ENCODE data around the gene CCT5.
"Not testable (repeated sequence)": the region's sequence is repeated elsewhere in the genome, so short reads cannot be mapped to it uniquely, and the experiment has no call there.

The CCT5 gene

DNA sequence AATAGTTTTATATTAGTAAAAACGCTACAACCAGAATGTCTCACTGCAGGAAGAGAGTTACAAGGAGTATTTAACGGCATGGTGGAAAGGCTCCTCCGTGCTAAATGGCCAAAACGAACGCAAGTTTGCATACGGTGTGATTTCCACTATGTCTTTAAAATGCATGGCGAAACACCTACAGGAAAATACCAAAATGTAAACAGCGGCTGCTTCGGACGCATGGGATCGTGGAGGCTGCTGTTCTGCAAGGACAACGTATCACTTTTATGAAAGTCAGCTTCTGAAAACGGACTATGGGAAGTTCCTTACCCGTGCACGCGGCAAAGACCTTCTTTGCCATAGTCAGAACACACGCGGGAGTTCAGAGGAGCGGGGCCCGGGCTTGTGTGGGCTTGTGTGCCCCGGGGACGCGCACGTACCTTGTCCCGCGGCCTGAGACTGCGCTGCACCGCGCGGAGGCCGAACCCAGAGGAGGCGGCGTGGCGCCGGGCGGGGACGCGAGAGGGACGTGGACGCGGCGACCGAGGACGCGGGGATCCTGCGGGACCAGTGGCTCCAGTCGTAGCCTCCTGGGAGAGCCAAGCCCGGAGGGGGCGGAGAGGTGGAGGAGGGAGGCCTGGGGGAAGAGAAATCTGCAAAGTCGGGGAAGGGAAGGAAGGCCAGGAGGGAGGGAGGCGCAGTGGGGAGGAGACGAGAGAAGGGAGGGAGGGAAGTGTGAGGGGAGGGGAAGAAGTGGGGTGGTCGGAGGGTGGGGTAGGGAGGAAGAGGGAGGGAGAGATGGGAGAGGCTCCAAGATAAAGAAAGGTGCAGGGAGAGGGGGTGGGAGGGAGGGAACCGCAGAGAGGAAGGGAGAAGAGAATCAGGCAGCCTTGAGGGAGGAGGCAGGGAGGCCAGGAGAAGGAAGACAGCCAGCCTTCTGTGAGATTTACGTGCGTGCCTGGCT lies 57.4 kb downstream of the CCT5 start, which contains the start of gene CMBL:
TSS of gene CMBL (minus strand) at position 697 of the 943 bp plus-strand sequence. CDS start 17,140 bp downstream, outside the sequence.
- FAIRE-seq = peak; percentile 23
- peak; percentile 73 for DNase-seq (ENCODE audit: insufficient read length, low spot score)
- TF ChIP-seq POLR2A (IDR thresholded peaks at IDR 0.05; ENCODE audit: low read depth, low read length) = peak; percentile 70

DNA sequence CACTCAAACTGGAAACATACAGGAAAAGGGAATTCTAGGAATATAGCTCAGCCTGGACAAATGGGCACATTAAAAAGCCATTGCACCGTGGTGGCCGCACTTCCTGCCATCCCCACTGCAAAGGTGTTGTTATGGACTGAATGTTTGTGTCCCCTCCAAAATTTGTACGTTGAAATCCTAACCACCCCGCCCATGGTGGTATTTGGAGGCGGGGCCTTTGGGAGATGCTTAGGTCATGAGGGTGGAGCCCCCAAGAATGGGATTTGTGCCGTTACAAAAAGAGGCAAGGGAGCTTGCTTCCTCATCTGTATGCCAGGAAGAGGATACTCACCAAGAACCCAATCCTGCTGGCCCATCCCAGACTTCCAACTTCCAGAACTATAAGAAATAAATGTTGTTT lies 58.8 kb downstream of the CCT5 start:
- no peak for TF ChIP-seq POLR2A (IDR thresholded peaks at IDR 0.05; ENCODE audit: low read depth, low read length)
- FAIRE-seq = no peak
- DNase-seq (ENCODE audit: insufficient read length, low spot score) = no peak

DNA sequence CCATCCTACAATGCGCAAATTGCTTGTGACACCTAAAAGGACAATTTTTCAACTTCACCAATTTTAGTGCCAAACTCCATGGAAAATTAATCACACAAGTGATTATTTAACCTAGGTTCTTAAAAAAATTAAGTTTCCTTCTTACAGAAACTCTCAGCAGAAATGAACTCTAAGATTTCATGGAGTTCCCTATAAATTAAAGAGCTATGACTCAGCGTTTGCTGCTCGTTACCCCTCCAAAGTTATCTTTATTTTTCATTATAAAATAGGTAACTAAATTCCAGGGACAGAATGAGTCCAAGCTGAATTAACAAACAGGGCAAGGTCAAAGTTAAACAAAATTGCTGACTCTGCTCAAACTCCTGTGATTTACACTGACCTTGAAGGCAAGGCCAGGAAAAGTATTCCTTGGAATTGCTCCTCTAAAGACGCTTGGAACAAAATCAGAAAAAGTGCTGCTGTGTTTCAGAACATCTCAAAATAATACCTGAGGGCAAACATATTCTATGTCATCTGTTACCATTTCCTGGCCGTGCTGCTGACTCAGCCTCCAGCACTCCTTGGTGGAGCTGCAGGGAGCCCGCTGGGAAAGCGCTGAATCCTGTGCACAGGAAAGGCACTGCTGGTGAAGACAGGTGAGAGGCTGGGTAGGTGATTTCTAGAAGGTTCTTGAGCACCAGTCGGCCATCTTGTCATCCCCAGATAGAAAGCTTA lies 60.1 kb downstream of the CCT5 start:
- FAIRE-seq (peak; percentile 87), DNase-seq (ENCODE audit: insufficient read length, low spot score) (peak; percentile 81)

DNA sequence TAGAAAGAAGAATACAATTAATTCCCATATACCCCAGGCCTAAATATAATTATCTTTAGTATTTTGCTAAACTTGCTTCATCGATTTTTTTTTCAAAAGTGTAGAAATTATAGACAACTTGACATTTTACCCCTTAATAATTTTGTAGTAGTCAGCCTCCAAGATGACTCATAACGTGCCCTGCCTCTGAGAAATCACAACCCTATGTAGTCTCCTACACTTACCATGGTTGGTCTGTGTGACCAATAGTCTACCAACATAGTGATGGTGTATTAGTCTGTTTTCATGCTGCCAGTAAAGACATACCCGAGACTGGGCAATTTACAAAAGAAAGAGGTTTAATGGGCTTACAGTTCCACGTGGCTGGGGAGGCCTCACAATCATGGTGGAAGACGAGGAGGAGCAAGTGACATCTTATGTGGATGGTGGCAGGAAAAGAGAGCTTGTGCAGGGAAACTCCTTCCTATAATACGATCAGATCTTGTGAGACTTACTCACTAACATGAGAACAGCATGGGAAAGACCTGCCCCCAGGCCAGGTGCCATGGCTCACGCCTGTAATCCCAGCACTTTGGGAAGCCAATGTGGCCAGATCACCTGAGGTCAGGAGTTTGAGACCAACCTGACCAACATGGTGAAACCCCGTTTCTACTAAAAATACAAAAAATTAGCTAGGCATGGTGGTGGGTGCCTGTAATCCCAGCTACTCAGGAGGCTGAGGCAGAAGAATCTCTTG lies 60.9 kb downstream of the CCT5 start:
- not testable (repeated sequence) for FAIRE-seq
- DNase-seq (ENCODE audit: insufficient read length, low spot score) = peak; percentile 46

More for the DNA sequence above, 60.1 kb downstream of the CCT5 start:
- no peak for TF ChIP-seq POLR2A (IDR thresholded peaks at IDR 0.05; ENCODE audit: low read depth, low read length)

DNA sequence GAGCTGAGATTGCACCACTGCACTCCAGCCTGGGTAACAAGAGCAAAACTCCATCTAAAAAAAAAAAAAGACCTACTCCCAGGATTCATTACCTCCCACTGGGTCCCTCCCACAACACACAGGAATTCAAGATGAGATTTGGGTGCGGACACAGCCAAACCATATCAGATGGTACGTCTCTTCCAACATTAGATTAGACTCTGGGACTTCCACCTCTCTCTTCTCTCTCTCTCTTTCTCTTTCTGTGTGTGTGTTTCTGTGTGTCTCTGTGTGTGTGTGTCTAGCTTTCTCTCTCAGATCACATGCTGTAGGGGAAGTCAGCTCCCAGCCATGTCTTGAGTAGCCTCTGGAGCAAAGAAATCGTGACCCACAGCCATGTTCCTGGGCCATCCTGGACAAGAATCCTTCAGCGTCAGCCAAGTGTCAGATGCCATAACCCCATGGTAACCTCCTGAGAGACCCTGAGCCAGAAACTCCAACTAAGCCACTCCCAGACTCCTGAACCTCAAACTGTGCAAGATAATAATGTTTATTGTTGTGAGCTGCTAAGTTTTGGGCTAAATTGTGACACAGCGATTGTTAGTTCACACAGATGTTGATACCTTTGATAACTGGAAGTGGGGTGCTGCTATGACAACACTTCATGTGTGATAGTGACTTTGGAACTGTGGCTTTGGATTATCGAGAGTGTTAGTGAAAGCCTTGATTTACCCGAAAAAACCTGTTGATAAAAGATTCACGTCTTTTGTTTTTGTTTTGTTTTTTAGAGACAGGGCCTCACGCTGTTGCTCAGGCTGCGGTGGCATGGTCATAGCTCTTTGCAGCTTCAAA lies 61.7 kb downstream of the CCT5 start:
- FAIRE-seq = no peak
- TF ChIP-seq POLR2A (IDR thresholded peaks at IDR 0.05; ENCODE audit: low read depth, low read length) = no peak
- no peak for DNase-seq (ENCODE audit: insufficient read length, low spot score)

DNA sequence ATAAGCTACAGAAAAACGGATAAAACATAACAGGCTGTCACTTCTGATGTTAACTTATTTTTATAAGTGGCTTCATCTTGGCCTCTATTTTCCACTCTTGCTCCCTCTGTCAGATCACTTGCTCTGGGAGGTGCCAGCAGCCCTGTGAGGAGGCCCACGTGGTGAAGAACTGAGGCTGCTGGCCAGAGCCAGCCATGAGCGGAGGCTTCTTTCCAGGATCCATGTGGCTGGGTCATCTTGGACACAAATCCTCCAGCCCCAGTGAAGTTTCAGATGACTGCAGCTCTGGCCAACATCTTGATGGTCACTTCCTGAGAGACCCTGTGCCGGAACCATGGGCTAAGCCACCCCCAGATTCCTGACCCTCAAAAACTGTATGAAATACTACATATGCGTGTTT lies 65.1 kb downstream of the CCT5 start:
- TF ChIP-seq POLR2A (IDR thresholded peaks at IDR 0.05; ENCODE audit: low read depth, low read length) = no peak
- DNase-seq (ENCODE audit: insufficient read length, low spot score) = no peak
- no peak for FAIRE-seq

Data from H54 (cell line).